ENCODE results near the gene ADAMTS6. TPM values are rescaled to one million over a fixed set of nuclear protein-coding genes. Genes with fewer than 3 reads are reported as not detected.

The ADAMTS6 gene
- total RNA-seq, 3 donors from 2014 or later (not counting 1 experiment from before 2014, with no cell fraction given) = 0.47 to 1.4 (median 1.1) TPM

DNA sequence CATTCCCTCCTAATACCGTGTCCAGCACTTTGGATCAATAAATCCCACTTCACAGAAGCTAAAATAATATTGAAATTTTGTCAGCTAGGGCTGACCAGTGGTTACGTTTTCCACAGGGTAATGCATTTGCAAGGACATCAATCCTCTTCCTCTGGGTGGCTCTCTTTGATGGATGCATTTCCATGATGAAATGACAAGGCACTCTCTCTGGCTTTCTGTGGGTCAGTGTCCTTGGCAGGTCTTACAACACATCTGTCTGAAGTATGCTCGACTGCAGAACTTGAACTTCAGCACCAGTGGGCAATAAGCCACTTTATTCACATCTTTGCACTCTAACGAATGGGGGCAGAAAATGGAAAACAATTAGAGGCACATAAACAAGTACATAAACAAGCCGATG lies 330.1 kb downstream of the ADAMTS6 start:
- no peak overlapping the region for H3K4me3 ChIP-seq (ENCODE audit: low read length)
- H3K27ac ChIP-seq (ENCODE audit: low read length) = no peak overlapping the region
- H3K4me1 ChIP-seq (ENCODE audit: control insufficient read depth, insufficient read depth, low read length) = no peaks in the 10 kb centered on the region
- WGBS (ENCODE audit: insufficient coverage) = 74% methylated on average over 5 of the region's 5 CpGs
- no peak for ATAC-seq
- H3K36me3 Mint-ChIP-seq = no peaks in the 10 kb centered on the region
- TF ChIP-seq, protein P1, sequence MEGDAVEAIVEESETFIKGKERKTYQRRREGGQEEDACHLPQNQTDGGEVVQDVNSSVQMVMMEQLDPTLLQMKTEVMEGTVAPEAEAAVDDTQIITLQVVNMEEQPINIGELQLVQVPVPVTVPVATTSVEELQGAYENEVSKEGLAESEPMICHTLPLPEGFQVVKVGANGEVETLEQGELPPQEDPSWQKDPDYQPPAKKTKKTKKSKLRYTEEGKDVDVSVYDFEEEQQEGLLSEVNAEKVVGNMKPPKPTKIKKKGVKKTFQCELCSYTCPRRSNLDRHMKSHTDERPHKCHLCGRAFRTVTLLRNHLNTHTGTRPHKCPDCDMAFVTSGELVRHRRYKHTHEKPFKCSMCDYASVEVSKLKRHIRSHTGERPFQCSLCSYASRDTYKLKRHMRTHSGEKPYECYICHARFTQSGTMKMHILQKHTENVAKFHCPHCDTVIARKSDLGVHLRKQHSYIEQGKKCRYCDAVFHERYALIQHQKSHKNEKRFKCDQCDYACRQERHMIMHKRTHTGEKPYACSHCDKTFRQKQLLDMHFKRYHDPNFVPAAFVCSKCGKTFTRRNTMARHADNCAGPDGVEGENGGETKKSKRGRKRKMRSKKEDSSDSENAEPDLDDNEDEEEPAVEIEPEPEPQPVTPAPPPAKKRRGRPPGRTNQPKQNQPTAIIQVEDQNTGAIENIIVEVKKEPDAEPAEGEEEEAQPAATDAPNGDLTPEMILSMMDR (IDR thresholded peaks at IDR 0.05) = no peak
- no peaks in the 10 kb centered on the region for H3K9me3 Mint-ChIP-seq
- H3K4me1 Mint-ChIP-seq = no peaks in the 10 kb centered on the region
- intact Hi-C loops (cut with micrococcal nuclease) = no loop called here
- DNase-seq = no peak
- no peak overlapping the region for H3K4me3 Mint-ChIP-seq
- no peaks in the 10 kb centered on the region for H3K9me3 ChIP-seq (ENCODE audit: control insufficient read depth, insufficient read depth, low read length)
- no peaks in the 10 kb centered on the region for H3K27me3 ChIP-seq (ENCODE audit: control insufficient read depth, insufficient read depth, low read length)
- no peaks in the 10 kb centered on the region for H3K27me3 Mint-ChIP-seq (ENCODE audit: low read depth in 2 of 2)
- no peak overlapping the region for H3K27ac Mint-ChIP-seq
- no peaks in the 10 kb centered on the region for H3K36me3 ChIP-seq (ENCODE audit: control insufficient read depth, insufficient read depth, low read length)

DNA sequence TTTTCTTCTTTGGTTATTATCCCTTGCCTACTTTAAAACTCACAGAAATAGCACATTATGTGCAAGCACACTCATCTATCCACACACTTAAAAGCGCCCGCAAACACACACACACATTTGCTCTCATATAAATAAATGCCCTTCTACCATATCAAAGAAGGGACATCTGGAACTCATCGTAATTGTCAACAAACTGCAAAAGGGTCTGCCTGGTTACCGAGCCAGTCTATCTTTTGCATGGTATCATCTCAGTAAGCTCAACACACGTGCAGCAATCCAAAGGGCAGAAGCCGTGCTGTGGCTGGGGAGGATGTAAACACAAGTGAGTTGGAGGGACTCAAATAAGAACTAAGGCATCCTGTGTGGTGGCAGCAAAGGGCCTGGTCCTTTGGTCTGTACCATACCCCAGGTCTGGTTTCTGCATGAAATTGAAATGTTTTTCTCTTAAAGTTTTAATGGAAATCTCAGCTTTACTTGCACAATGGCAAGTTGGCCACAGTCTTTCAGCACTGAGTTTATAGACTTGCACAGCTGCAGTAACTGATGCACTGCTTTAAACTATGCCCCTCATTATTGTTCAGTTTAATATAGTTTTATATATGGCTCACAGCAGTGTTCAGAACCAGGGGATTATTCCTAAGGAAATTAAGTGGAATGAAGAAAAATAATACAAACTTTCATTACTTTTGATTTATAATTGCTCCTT lies 331.0 kb downstream of the ADAMTS6 start:
- no peak overlapping the region for H3K27ac Mint-ChIP-seq
- TF ChIP-seq, protein P1 (IDR thresholded peaks at IDR 0.05) = no peak
- no peak for DNase-seq
- no peak overlapping the region for H3K27ac ChIP-seq (ENCODE audit: low read length)
- H3K36me3 ChIP-seq (ENCODE audit: control insufficient read depth, insufficient read depth, low read length) = no peaks in the 10 kb centered on the region
- H3K9me3 Mint-ChIP-seq = no peaks in the 10 kb centered on the region
- intact Hi-C loops (cut with micrococcal nuclease) = no loop called here
- H3K4me1 ChIP-seq (ENCODE audit: control insufficient read depth, insufficient read depth, low read length) = no peaks in the 10 kb centered on the region
- H3K27me3 Mint-ChIP-seq (ENCODE audit: low read depth in 2 of 2) = no peaks in the 10 kb centered on the region
- H3K4me3 ChIP-seq (ENCODE audit: low read length) = no peak overlapping the region
- no peaks in the 10 kb centered on the region for H3K9me3 ChIP-seq (ENCODE audit: control insufficient read depth, insufficient read depth, low read length)
- no peaks in the 10 kb centered on the region for H3K27me3 ChIP-seq (ENCODE audit: control insufficient read depth, insufficient read depth, low read length)
- WGBS (ENCODE audit: insufficient coverage) = 93% methylated on average over 6 of the region's 6 CpGs
- H3K4me3 Mint-ChIP-seq = no peak overlapping the region
- no peaks in the 10 kb centered on the region for H3K4me1 Mint-ChIP-seq
- ATAC-seq = no peak
- H3K36me3 Mint-ChIP-seq = no peaks in the 10 kb centered on the region

- 90% methylated on average over 2 of the region's 2 CpGs for WGBS (ENCODE audit: insufficient coverage)
- no peak overlapping the region for H3K27ac Mint-ChIP-seq
These were observed 331.9 kb downstream of the ADAMTS6 start for GRCh38 chr5:65149827-65150226.

More at GRCh38 chr5:65149827-65150226, 331.9 kb downstream of the ADAMTS6 start:
- Mint-ChIP-seq H3K9me3 (no peaks in the 10 kb centered on the region), H3K4me1 (no peaks in the 10 kb centered on the region), H3K27me3 (ENCODE audit: low read depth in 2 of 2) (peaks cover 0 to 3% of the 10 kb centered on the region in 2 donors), H3K4me3 (no peak overlapping the region), H3K36me3 (no peaks in the 10 kb centered on the region)
- Histone ChIP-seq H3K4me1 (ENCODE audit: control insufficient read depth, insufficient read depth, low read length) (no peaks in the 10 kb centered on the region), H3K27ac (ENCODE audit: low read length) (no peak overlapping the region), H3K9me3 (ENCODE audit: control insufficient read depth, insufficient read depth, low read length) (no peaks in the 10 kb centered on the region), H3K4me3 (ENCODE audit: low read length) (no peak overlapping the region), H3K36me3 (ENCODE audit: control insufficient read depth, insufficient read depth, low read length) (no peaks in the 10 kb centered on the region), H3K27me3 (ENCODE audit: control insufficient read depth, insufficient read depth, low read length) (no peaks in the 10 kb centered on the region)
- no peak for ATAC-seq
- intact Hi-C loops (cut with micrococcal nuclease) = no loop called here
- TF ChIP-seq, protein P1 (IDR thresholded peaks at IDR 0.05) = no peak
- no peak for DNase-seq
